Endodermal cell (in vitro differentiated cells): ENCODE data around the gene RABGAP1L. TPM values are rescaled to one million over a fixed set of nuclear protein-coding genes. Genes with fewer than 3 reads are reported as not detected.

Experiments
- total RNA-seq, 2 donors: library from RNA; stranded (reverse); fragmentation: NEBNext Ultra II Directional in 1 of 2; extraction: Animal tissue kit (Norgen Biotek cat#: 25700) in 1 of 2; gene quantifications; 2 replicates in 1 of 2; 3 replicates in 1 of 2; pipeline ENCODE4 v1.2.1, GENCODE V29; 2021

Gene RABGAP1L
- total RNA-seq, 2 donors from 2014 or later: 32.5 to 36.9 TPM

Other genes starting within 250 kb of the RABGAP1L start
- not detected for gene SERPINC1, start 242.2 kb upstream of the RABGAP1L start, total RNA-seq
- gene RC3H1, start 137.2 kb upstream of the RABGAP1L start, total RNA-seq: 10 to 100 TPM; 43.5 to 51.9 TPM